Smooth muscle cell (in vitro differentiated cells): ENCODE measurements around the gene RERE. TPM values are rescaled to one million over a fixed set of nuclear protein-coding genes. Genes with fewer than 3 reads are reported as not detected.

Experiments used
- DNase-seq: peaks from one replicate; lab custom pipeline; 2025; ENCODE audit not compliant: unreplicated experiment; lab: John Stamatoyannopoulos, UW
- H2AFZ ChIP-seq: fragments of 200-600 bp; sonication (generic); 2 replicates; pipeline ENCODE4 v1.6.0; 2016; ENCODE audit warnings: antibody characterized with exemption, low read depth, mild to moderate bottlenecking
- H3F3A ChIP-seq: fragments of 200-600 bp; sonication (generic); 2 replicates; pipeline ENCODE4 v1.6.0; 2017; ENCODE audit warnings: antibody characterized with exemption, low read depth
- H3K27ac ChIP-seq: fragments of 200-600 bp; sonication (generic); 2 replicates; pipeline ENCODE4 v1.5.1; 2016; ENCODE audit warnings: low read depth, mild to moderate bottlenecking
- H3K27me3 ChIP-seq: fragments of 200-600 bp; sonication (generic); 2 replicates; pipeline ENCODE4 v1.6.1; 2016; ENCODE audit warnings: low read depth, mild to moderate bottlenecking
- H3K36me3 ChIP-seq: fragments of 200-600 bp; sonication (generic); 2 replicates; pipeline ENCODE4 v1.5.1; 2016; ENCODE audit warnings: low read depth
- H3K4me1 ChIP-seq: fragments of 200-600 bp; sonication (generic); 2 replicates; pipeline ENCODE4 v1.5.1; 2016; ENCODE audit warnings: low read depth
- H3K4me2 ChIP-seq: fragments of 200-600 bp; sonication (generic); 2 replicates; pipeline ENCODE4 v1.6.0; 2016; ENCODE audit warnings: mild to moderate bottlenecking
- H3K4me3 ChIP-seq: fragments of 200-600 bp; sonication (generic); 2 replicates; pipeline ENCODE4 v1.5.1; 2016; ENCODE audit warnings: mild to moderate bottlenecking
- H3K79me2 ChIP-seq: fragments of 200-600 bp; sonication (generic); 2 replicates; pipeline ENCODE4 v1.6.0; 2016; ENCODE audit warnings: low read depth, mild to moderate bottlenecking
- H3K9ac ChIP-seq: fragments of 200-600 bp; sonication (generic); 2 replicates; pipeline ENCODE4 v1.6.0; 2016; ENCODE audit warnings: low read depth
- H3K9me3 ChIP-seq: fragments of 200-600 bp; sonication (generic); replicated peaks from 2 replicates; pipeline ENCODE4 v1.5.1; 2016; ENCODE audit warnings: low read depth
- H4K20me1 ChIP-seq: fragments of 200-600 bp; sonication (generic); 2 replicates; pipeline ENCODE4 v1.6.0; 2016; ENCODE audit warnings: low read depth
- WGBS: methylation state at CpG from one replicate; pipeline ENCODE4 v1.1.7; 2016; ENCODE audit warnings: low lambda C conversion rate; 5-methylcytosine and 5-hydroxymethylcytosine counted together
- polyA plus RNA-seq: library from polyadenylated mRNA; unstranded; fragments of >200 nt; fragmentation: Nextera tagmentation; extraction: Ambion mirVana; gene quantifications from 2 replicates; pipeline ENCODE4 v1.2.1, GENCODE V29; 2016
- total RNA-seq: library from RNA; depleted of rRNA; stranded (reverse); fragments of >200 nt; gene quantifications from 2 replicates; pipeline ENCODE4 v1.2.3, GENCODE V29; 2014
- TF ChIP-seq, protein P1 (sequence below): fragments of 200-600 bp; sonication (generic); IDR thresholded peaks from 2 replicates; pipeline ENCODE4 v1.5.1; 2017; ENCODE audit warnings: borderline replicate concordance, mild to moderate bottlenecking, antibody characterized with exemption; ENCODE audit not compliant: insufficient read depth, poor library complexity, severe bottlenecking

The RERE gene
- total and polyA plus RNA-seq, 2 experiments from 2014 or later: 45.6 to 59.2 TPM

DNA sequence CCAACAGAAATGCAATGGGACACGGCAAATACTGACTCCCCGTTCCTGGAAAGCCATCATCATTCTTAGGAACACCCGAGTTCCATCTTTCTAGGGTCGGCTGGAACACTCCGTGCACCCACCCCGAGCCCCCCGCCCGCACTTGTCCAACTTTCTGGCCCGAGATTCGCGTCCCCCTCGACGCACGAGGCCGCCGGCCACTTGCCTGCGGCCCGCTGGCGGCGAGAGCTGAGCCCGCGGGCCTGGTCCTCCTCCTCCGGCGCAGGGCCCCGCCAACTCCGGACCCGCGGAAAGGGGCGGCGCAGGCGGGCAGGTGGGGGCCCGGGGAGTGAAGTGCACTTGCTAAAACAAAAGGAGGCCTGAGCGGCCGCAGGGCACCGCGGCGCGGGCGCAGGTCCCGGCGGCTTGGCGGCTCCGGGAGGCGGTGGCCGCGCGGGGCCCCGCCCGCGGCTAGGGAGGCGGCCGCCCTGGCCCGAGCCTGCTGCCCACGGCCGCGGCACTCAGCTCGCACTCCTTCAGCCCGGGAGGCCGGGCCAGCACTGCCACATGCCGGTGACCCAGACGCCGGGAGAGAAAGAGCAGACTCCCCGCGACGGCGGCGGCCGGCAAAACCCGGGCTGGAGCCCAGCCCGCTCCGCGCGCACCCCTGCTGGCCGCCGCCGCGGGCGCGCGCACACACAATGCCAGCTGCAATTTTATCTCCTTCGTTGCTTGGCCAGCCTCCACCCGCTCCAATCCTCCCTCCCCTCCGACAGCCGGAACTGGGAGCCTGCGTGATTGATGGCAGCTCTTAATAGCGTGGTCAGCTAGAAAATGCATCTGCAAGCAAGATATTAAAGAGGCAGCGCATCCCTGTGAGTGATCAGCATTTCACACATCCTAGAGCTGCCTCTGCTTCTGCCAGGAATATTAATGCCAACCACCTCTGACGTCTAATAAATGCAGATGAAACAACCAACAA is 114.3 kb downstream of the RERE start:
- Histone ChIP-seq H2AFZ (no peak overlapping the region), H3F3A (peaks cover 34% of the 10 kb centered on the region), H3K27ac (peak overlapping the region; percentile 81), H3K4me1 (peaks cover 60% of the 10 kb centered on the region), H3K9me3 (no peaks in the 10 kb centered on the region), H3K27me3 (no peaks in the 10 kb centered on the region), H3K79me2 (peaks cover 70% of the 10 kb centered on the region), H3K4me3 (peak overlapping the region; percentile 88), H4K20me1 (peaks cover 47% of the 10 kb centered on the region), H3K9ac (peak overlapping the region; percentile 67), H3K4me2 (peak overlapping the region; percentile 94), H3K36me3 (no peaks in the 10 kb centered on the region)
- WGBS: under 1% methylated on average over 65 of the region's 88 CpGs
- TF ChIP-seq, protein P1, sequence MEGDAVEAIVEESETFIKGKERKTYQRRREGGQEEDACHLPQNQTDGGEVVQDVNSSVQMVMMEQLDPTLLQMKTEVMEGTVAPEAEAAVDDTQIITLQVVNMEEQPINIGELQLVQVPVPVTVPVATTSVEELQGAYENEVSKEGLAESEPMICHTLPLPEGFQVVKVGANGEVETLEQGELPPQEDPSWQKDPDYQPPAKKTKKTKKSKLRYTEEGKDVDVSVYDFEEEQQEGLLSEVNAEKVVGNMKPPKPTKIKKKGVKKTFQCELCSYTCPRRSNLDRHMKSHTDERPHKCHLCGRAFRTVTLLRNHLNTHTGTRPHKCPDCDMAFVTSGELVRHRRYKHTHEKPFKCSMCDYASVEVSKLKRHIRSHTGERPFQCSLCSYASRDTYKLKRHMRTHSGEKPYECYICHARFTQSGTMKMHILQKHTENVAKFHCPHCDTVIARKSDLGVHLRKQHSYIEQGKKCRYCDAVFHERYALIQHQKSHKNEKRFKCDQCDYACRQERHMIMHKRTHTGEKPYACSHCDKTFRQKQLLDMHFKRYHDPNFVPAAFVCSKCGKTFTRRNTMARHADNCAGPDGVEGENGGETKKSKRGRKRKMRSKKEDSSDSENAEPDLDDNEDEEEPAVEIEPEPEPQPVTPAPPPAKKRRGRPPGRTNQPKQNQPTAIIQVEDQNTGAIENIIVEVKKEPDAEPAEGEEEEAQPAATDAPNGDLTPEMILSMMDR: no peak
- peak; percentile 74 for DNase-seq

DNA sequence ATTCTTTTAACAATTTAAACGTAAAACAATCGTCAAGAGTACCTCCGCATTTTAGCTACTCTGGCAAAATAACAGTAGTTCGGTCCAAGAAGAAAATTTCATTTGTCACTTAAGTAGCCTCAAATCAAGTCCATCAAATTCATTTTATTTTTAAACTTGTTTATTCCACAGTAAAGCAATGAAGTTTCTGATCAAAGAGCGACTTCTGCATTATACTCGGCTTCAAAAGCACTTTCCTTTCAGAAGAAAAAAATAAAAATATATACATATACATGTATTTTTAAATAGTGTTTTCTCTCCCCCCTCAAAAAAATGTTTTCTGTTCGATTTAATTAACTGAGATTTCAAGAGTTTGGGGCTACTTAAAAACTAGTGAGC is 115.0 kb downstream of the RERE start:
- H3F3A ChIP-seq: peaks cover 31% of the 10 kb centered on the region
- peaks cover 63% of the 10 kb centered on the region for H3K4me1 ChIP-seq
- peak overlapping the region; percentile 67 for H3K9ac ChIP-seq
- H3K9me3 ChIP-seq: no peaks in the 10 kb centered on the region
- no peaks in the 10 kb centered on the region for H3K36me3 ChIP-seq
- WGBS: 0% methylated on average over 7 of the region's 7 CpGs
- TF ChIP-seq, protein P1: no peak
- H2AFZ ChIP-seq: no peak overlapping the region
- peak overlapping the region; percentile 94 for H3K4me2 ChIP-seq
- peaks cover 49% of the 10 kb centered on the region for H4K20me1 ChIP-seq
- peak overlapping the region; percentile 88 for H3K4me3 ChIP-seq
- DNase-seq: no peak
- H3K79me2 ChIP-seq: peaks cover 70% of the 10 kb centered on the region
- H3K27me3 ChIP-seq: no peaks in the 10 kb centered on the region
- H3K27ac ChIP-seq: peak overlapping the region; percentile 81

DNA sequence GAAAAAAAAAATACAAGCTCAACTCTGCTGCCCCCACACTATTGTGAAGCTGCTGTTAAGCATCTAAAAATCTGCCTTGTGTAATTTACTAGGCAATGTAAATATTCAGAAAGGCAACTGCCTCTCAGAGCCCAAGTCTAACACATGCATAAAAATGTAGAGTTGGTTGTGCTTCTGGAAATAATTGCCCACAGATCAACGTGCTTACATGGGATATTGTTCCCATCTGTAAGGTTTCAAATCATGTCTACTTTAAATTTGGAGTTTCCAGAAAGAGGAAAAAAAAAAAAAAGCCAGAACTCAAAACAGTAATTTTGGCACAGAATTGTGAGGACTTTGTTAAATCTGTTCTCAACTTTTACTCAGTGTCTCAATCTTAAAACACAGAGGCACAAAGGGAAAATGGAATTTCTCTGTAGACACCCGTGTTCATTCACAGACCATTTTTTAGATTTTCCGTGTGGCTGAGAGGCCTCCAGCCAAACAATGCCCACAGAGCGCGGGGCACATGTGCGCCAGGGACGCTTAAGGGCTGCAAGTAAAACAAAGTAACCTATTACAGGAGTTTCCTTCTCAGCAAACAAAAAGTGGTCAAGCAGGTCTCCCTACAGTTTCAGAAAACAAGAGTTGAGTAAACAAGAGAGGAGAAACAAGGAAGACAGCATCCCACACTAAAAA is 115.5 kb downstream of the RERE start:
- Histone ChIP-seq H3K4me3 (peak overlapping the region; percentile 88), H3K27ac (peak overlapping the region; percentile 81), H3K9ac (peak overlapping the region; percentile 67), H2AFZ (no peak overlapping the region), H3K79me2 (peaks cover 75% of the 10 kb centered on the region), H3F3A (peaks cover 29% of the 10 kb centered on the region), H3K4me2 (peak overlapping the region; percentile 94), H4K20me1 (peaks cover 44% of the 10 kb centered on the region), H3K27me3 (no peaks in the 10 kb centered on the region), H3K9me3 (no peaks in the 10 kb centered on the region), H3K4me1 (peaks cover 58% of the 10 kb centered on the region), H3K36me3 (no peaks in the 10 kb centered on the region)
- under 1% methylated on average over 7 of the region's 7 CpGs for WGBS
- DNase-seq: no peak
- TF ChIP-seq, protein P1: no peak
